NT2/D1 (cell line): ENCODE measurements around the gene KRIT1.

Source experiments
- SUZ12 ChIP-seq: IDR thresholded peaks from 2 replicates; pipeline ENCODE4 v1.6.1; 2011; ENCODE audit not compliant: insufficient read length, insufficient read depth; ENCODE audit errors: extremely low read depth
- YY1 ChIP-seq: IDR thresholded peaks from 2 replicates; pipeline ENCODE4 v1.6.1; 2011; ENCODE audit not compliant: insufficient read length, insufficient read depth
- ZNF274 ChIP-seq: IDR thresholded peaks from 2 replicates; pipeline ENCODE4 v1.6.1; 2011; ENCODE audit warnings: mild to moderate bottlenecking, low read depth, low read length

GRCh38 chr7:92221766-92222165, 23.9 kb downstream of the KRIT1 start:
- TF ChIP-seq SUZ12 = no peak
- TF ChIP-seq ZNF274 = no peak
- no peak for TF ChIP-seq YY1
